ENCODE results near the gene ASCL5.
A peak's percentile ranks its signal among the peaks of the same experiment; 100 is the strongest.

Gene ASCL5

DNA sequence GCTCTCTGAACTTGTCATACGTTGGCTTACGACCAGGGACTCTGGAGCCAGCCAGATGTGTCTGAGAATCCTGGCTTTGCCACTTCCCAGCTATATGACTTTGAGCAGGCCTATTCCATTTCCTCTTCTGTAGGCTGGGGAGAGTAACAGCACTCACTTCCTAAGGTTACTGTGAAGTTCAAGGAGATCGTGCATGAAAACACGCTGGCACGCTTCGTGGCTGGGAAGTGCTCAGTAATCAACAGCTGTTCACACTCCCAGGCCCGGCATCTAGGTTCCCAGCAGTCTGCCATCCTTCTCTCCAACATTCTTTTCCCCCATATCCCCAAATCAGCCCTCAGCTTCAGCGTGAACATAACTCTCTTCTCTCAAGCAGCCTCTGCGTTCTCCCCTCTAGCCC, 2.0 kb downstream of the ASCL5 start:
- Histone ChIP-seq H2BK5ac (ENCODE audit: low read depth, low read length, poor library complexity) (no peak overlapping the region), H3K23ac (ENCODE audit: low read length) (no peak overlapping the region), H3K4me1 (ENCODE audit: control insufficient read depth in 1 of 2, insufficient read depth in 2 of 2, low read length in 2 of 2) (no peaks in the 10 kb centered on the region), H3K79me1 (ENCODE audit: low read length) (no peaks in the 10 kb centered on the region), H4K8ac (ENCODE audit: low read depth, low read length) (no peak overlapping the region), H3K14ac (ENCODE audit: low read length) (no peak overlapping the region), H2AFZ (ENCODE audit: insufficient read depth, low read length, poor library complexity) (no peak overlapping the region), H3K27ac (ENCODE audit: low read depth, low read length) (no peak overlapping the region), H2AK5ac (ENCODE audit: low read length) (no peak overlapping the region), H2BK120ac (ENCODE audit: insufficient read depth, low read length, poor library complexity) (no peak overlapping the region), H3K27me3 (ENCODE audit: insufficient read depth, low read length) (no peaks in the 10 kb centered on the region), H3K79me2 (ENCODE audit: control insufficient read depth, insufficient read depth, low read length, poor library complexity) (no peaks in the 10 kb centered on the region), H3K18ac (ENCODE audit: low read length) (no peak overlapping the region), H3K4me2 (ENCODE audit: low read length) (no peak overlapping the region), H3K36me3 (ENCODE audit: control insufficient read depth in 1 of 2, insufficient read depth in 2 of 2, low read length in 2 of 2) (no peaks in the 10 kb centered on the region), H3K4me3 (ENCODE audit: low read depth, low read length) (no peak overlapping the region), H2BK12ac (ENCODE audit: low read length) (no peak overlapping the region), H3K9me3 (ENCODE audit: insufficient read depth, low read depth, low read length) (no peaks in the 10 kb centered on the region), H4K12ac (ENCODE audit: low read depth, low read length) (no peak overlapping the region), H3K9ac (ENCODE audit: low read length) (no peak overlapping the region), H3K4ac (ENCODE audit: low read depth, low read length) (no peak overlapping the region), H4K91ac (ENCODE audit: low read depth, low read length) (no peak overlapping the region)
- no CpG with 5 or more reads among the region's 9 CpGs for WGBS (ENCODE audit: extremely low coverage, insufficient coverage, insufficient read length)
- DNase-seq, result no peak

DNA sequence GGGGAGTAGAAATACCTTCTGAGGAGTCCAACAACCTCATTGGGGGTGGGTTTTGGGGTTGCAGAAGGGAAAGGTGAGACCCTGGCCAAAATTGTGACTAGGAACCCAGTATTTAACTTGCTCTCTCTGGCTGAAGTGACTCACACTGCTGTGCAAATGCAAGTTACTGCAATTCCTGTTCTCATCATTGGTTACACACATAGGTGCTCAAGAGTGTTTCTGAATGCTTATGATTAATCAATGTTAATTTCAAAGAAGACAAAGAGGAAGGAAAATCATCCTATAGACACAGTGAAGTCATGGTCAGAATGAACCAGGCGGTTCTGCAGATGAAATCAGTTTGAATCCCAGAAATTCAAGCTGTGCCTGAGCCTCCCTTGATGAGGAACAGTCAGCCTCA, 3.1 kb downstream of the ASCL5 start:
- no peak overlapping the region for H4K91ac ChIP-seq (ENCODE audit: low read depth, low read length)
- H3K14ac ChIP-seq (ENCODE audit: low read length), result no peak overlapping the region
- H3K9me3 ChIP-seq (ENCODE audit: insufficient read depth, low read depth, low read length), result no peaks in the 10 kb centered on the region
- H3K27me3 ChIP-seq (ENCODE audit: insufficient read depth, low read length), result no peaks in the 10 kb centered on the region
- no peak overlapping the region for H3K4ac ChIP-seq (ENCODE audit: low read depth, low read length)
- no peaks in the 10 kb centered on the region for H3K79me2 ChIP-seq (ENCODE audit: control insufficient read depth, insufficient read depth, low read length, poor library complexity)
- no peak overlapping the region for H4K12ac ChIP-seq (ENCODE audit: low read depth, low read length)
- no peak for DNase-seq
- no peak overlapping the region for H3K23ac ChIP-seq (ENCODE audit: low read length)
- H4K8ac ChIP-seq (ENCODE audit: low read depth, low read length), result no peak overlapping the region
- H3K18ac ChIP-seq (ENCODE audit: low read length), result no peak overlapping the region
- H2BK120ac ChIP-seq (ENCODE audit: insufficient read depth, low read length, poor library complexity), result no peak overlapping the region
- H3K36me3 ChIP-seq (ENCODE audit: control insufficient read depth in 1 of 2, insufficient read depth in 2 of 2, low read length in 2 of 2), result no peaks in the 10 kb centered on the region
- WGBS (ENCODE audit: extremely low coverage, insufficient coverage, insufficient read length), result no CpG with 5 or more reads among the region's 1 CpG
- H3K27ac ChIP-seq (ENCODE audit: low read depth, low read length), result no peak overlapping the region
- no peak overlapping the region for H2AK5ac ChIP-seq (ENCODE audit: low read length)
- H3K4me2 ChIP-seq (ENCODE audit: low read length), result no peak overlapping the region
- no peak overlapping the region for H2BK12ac ChIP-seq (ENCODE audit: low read length)
- H3K4me1 ChIP-seq (ENCODE audit: control insufficient read depth in 1 of 2, insufficient read depth in 2 of 2, low read length in 2 of 2), result no peaks in the 10 kb centered on the region
- H3K9ac ChIP-seq (ENCODE audit: low read length), result no peak overlapping the region
- H3K79me1 ChIP-seq (ENCODE audit: low read length), result no peaks in the 10 kb centered on the region
- H3K4me3 ChIP-seq (ENCODE audit: low read depth, low read length), result no peak overlapping the region
- H2AFZ ChIP-seq (ENCODE audit: insufficient read depth, low read length, poor library complexity), result no peak overlapping the region
- no peak overlapping the region for H2BK5ac ChIP-seq (ENCODE audit: low read depth, low read length, poor library complexity)

GRCh38 chr1:201122321-201122957, 4.5 kb downstream of the ASCL5 start:
- H2AFZ ChIP-seq (ENCODE audit: insufficient read depth, low read length, poor library complexity), result no peak overlapping the region
- no peak for DNase-seq

DNA sequence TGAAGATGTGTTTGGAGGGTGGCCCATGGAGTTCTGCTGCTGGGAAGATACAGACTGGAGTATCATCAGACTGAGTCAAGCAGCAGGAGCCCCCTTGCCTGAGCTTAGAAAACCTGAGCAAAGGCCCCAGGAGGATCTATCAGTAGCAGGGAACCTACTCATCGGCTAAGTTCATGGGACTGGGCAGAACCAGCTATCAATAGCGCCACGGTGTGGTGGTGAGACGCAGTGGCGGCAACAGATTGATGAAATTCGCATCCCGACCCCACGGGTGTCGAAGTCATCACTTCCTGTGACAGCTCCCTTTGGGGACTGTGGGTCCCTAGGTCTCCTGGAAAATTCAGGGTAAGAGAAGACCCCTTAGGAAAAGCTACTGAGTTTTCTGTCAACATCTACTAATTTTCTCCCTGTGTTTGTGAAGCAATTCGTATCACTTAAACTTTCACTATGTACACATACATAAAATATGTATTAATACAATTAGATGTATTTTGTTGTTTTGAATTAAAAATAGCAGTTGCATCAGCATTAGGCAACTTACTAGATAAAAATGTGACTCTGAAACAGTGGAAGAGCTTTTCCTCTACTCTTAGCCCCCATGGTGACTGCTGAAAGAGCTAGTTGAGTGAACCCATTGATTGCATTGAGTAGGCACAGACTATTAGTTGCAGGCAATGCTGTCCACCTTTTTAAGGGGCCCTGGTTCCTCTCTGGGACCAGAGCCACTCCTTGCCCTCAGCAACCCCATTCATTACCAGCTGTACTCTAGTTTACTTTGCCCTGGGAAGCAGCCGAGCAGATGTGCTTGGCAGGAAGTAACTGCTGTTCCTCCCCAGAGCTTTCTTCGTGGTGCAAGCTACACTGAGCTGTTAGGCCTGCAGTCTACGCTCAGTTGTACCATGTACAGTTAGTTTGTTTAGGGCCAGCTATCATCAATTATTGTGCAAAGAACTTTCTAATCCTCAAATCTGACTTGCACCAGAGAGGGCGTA, 7.5 kb downstream of the ASCL5 start:
- Histone ChIP-seq H3K23ac (ENCODE audit: low read length) (no peak overlapping the region), H4K91ac (ENCODE audit: low read depth, low read length) (no peak overlapping the region), H2BK12ac (ENCODE audit: low read length) (no peak overlapping the region), H3K36me3 (ENCODE audit: control insufficient read depth in 1 of 2, insufficient read depth in 2 of 2, low read length in 2 of 2) (no peaks in the 10 kb centered on the region), H3K9ac (ENCODE audit: low read length) (no peak overlapping the region), H4K8ac (ENCODE audit: low read depth, low read length) (no peak overlapping the region), H3K27me3 (ENCODE audit: insufficient read depth, low read length) (peaks cover 8% of the 10 kb centered on the region), H4K12ac (ENCODE audit: low read depth, low read length) (no peak overlapping the region), H3K4me1 (ENCODE audit: control insufficient read depth in 1 of 2, insufficient read depth in 2 of 2, low read length in 2 of 2) (no peaks in the 10 kb centered on the region), H2BK120ac (ENCODE audit: insufficient read depth, low read length, poor library complexity) (no peak overlapping the region), H3K18ac (ENCODE audit: low read length) (no peak overlapping the region), H3K4me2 (ENCODE audit: low read length) (no peak overlapping the region), H3K9me3 (ENCODE audit: insufficient read depth, low read depth, low read length) (no peaks in the 10 kb centered on the region), H2BK5ac (ENCODE audit: low read depth, low read length, poor library complexity) (no peak overlapping the region), H3K4me3 (ENCODE audit: low read depth, low read length) (no peak overlapping the region), H3K14ac (ENCODE audit: low read length) (no peak overlapping the region), H3K79me2 (ENCODE audit: control insufficient read depth, insufficient read depth, low read length, poor library complexity) (no peaks in the 10 kb centered on the region), H2AFZ (ENCODE audit: insufficient read depth, low read length, poor library complexity) (no peak overlapping the region), H3K79me1 (ENCODE audit: low read length) (no peaks in the 10 kb centered on the region), H3K4ac (ENCODE audit: low read depth, low read length) (no peak overlapping the region), H2AK5ac (ENCODE audit: low read length) (no peak overlapping the region), H3K27ac (ENCODE audit: low read depth, low read length) (no peak overlapping the region)
- DNase-seq, result peak; percentile 45 to 73
- WGBS (ENCODE audit: extremely low coverage, insufficient coverage, insufficient read length), result no CpG with 5 or more reads among the region's 14 CpGs

More at GRCh38 chr1:201122321-201122957, 4.5 kb downstream of the ASCL5 start:
- no peak overlapping the region for H4K12ac ChIP-seq (ENCODE audit: low read depth, low read length)
- WGBS (ENCODE audit: extremely low coverage, insufficient coverage, insufficient read length), result no CpG with 5 or more reads among the region's 10 CpGs
- H3K36me3 ChIP-seq (ENCODE audit: control insufficient read depth in 1 of 2, insufficient read depth in 2 of 2, low read length in 2 of 2), result no peaks in the 10 kb centered on the region
- no peak overlapping the region for H2BK5ac ChIP-seq (ENCODE audit: low read depth, low read length, poor library complexity)
- no peaks in the 10 kb centered on the region for H3K27me3 ChIP-seq (ENCODE audit: insufficient read depth, low read length)
- no peak overlapping the region for H3K23ac ChIP-seq (ENCODE audit: low read length)
- no peak overlapping the region for H3K27ac ChIP-seq (ENCODE audit: low read depth, low read length)
- H3K4ac ChIP-seq (ENCODE audit: low read depth, low read length), result no peak overlapping the region
- no peak overlapping the region for H3K18ac ChIP-seq (ENCODE audit: low read length)
- no peaks in the 10 kb centered on the region for H3K79me1 ChIP-seq (ENCODE audit: low read length)
- H4K91ac ChIP-seq (ENCODE audit: low read depth, low read length), result no peak overlapping the region
- H3K4me3 ChIP-seq (ENCODE audit: low read depth, low read length), result no peak overlapping the region
- no peaks in the 10 kb centered on the region for H3K79me2 ChIP-seq (ENCODE audit: control insufficient read depth, insufficient read depth, low read length, poor library complexity)
- no peak overlapping the region for H2BK120ac ChIP-seq (ENCODE audit: insufficient read depth, low read length, poor library complexity)
- no peak overlapping the region for H2AK5ac ChIP-seq (ENCODE audit: low read length)
- no peak overlapping the region for H3K9ac ChIP-seq (ENCODE audit: low read length)
- H2BK12ac ChIP-seq (ENCODE audit: low read length), result no peak overlapping the region
- H3K4me1 ChIP-seq (ENCODE audit: control insufficient read depth in 1 of 2, insufficient read depth in 2 of 2, low read length in 2 of 2), result no peaks in the 10 kb centered on the region
- no peaks in the 10 kb centered on the region for H3K9me3 ChIP-seq (ENCODE audit: insufficient read depth, low read depth, low read length)
- no peak overlapping the region for H3K14ac ChIP-seq (ENCODE audit: low read length)
- H3K4me2 ChIP-seq (ENCODE audit: low read length), result no peak overlapping the region
- no peak overlapping the region for H4K8ac ChIP-seq (ENCODE audit: low read depth, low read length)
